ENCODE data around the gene LRRC71. TPM values are rescaled to one million over a fixed set of nuclear protein-coding genes. Genes with fewer than 3 reads are reported as not detected.

Gene LRRC71
- total and polyA plus RNA-seq, 7 donors, result 0.07 TPM; not detected in 6

DNA sequence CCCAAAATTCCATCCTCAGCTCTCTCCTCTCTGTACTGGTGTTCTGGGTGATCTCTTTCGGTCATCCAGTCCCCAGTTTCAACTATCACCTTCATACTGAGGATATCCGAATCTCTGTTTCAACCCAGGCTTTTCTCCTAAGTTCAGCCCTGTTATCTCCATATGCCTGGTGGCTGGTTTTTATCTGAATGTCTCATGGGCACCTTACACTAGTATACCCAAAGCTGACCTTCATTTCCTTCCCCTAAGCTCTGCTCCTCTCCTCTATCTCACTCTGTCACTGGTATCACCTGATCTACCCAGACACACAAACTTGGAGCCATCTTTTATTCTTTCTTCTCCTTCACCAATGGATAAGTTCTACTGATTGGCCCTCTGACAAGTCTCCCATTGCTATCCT is 53.0 kb downstream of the LRRC71 start:
- intact Hi-C loops (cut with DNase I), result no loop called here
- TF ChIP-seq, protein P1, sequence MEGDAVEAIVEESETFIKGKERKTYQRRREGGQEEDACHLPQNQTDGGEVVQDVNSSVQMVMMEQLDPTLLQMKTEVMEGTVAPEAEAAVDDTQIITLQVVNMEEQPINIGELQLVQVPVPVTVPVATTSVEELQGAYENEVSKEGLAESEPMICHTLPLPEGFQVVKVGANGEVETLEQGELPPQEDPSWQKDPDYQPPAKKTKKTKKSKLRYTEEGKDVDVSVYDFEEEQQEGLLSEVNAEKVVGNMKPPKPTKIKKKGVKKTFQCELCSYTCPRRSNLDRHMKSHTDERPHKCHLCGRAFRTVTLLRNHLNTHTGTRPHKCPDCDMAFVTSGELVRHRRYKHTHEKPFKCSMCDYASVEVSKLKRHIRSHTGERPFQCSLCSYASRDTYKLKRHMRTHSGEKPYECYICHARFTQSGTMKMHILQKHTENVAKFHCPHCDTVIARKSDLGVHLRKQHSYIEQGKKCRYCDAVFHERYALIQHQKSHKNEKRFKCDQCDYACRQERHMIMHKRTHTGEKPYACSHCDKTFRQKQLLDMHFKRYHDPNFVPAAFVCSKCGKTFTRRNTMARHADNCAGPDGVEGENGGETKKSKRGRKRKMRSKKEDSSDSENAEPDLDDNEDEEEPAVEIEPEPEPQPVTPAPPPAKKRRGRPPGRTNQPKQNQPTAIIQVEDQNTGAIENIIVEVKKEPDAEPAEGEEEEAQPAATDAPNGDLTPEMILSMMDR (IDR thresholded peaks at IDR 0.05), result no peak
- TF ChIP-seq POLR2A (IDR thresholded peaks at IDR 0.05) (no peak), EP300 (IDR thresholded peaks at IDR 0.05) (no peak), POLR2AphosphoS5 (IDR thresholded peaks at IDR 0.05) (no peak)
- Histone ChIP-seq H3K4me1 (no peaks in the 10 kb centered on the region), H3K27me3 (no peaks in the 10 kb centered on the region), H3K9me3 (no peaks in the 10 kb centered on the region), H3K36me3 (peaks cover 5 to 98% (median 42%) of the 10 kb centered on the region in 4 donors), H3K27ac (no peak overlapping the region), H3K4me3 (no peak overlapping the region)
- WGBS, 2 donors, result 93 to 94% methylated on average over 2 of the region's 2 CpGs
- DNase-seq, result no peak

DNA sequence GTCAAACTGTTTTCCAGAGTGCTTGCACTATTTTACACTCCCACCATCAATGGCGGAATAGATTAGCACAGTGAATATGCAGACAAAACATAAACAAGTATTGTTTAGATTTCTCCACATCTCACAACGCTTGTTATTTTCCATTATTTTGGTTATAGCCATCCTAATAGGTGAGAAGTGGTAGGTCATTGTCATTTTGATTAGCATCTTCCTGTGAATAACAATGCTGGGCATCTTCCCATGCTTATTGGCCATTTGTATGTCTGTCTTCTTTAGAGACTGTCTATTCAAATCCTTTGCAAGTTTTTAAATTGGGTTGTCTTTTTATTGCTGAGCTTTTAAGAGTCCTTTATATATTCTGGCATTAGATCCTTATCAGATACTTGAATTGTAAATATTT is 54.7 kb downstream of the LRRC71 start:
- intact Hi-C loops (cut with DNase I), result no loop called here
- H3K27ac ChIP-seq, result no peak overlapping the region
- WGBS, 2 donors, result 80 to 88% methylated on average over 2 of the region's 2 CpGs

DNA sequence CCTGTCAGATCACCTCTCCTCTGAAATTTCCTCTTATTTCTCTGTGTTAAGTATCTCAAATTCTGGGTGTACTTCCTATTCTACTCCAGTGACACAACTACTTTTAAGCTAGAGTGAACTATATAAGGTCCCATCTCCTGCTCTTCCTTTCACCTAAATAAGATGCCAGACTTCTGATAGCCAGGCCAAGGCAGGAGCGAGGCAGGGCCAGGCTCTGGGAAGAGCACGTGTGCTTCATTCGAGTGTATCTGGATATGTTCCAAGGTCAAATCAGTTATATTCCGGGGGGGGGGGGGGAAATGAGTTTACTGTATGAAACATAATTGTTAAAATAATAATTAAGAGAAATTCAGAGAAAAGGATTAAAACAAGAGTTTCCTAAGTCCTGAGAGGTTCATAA is 60.1 kb downstream of the LRRC71 start:
- DNase-seq, result no peak
- TF ChIP-seq POLR2AphosphoS5 (IDR thresholded peaks at IDR 0.05) (no peak), POLR2A (IDR thresholded peaks at IDR 0.05) (no peak), EP300 (IDR thresholded peaks at IDR 0.05) (no peak)
- TF ChIP-seq, protein P1 (IDR thresholded peaks at IDR 0.05), result no peak
- Histone ChIP-seq H3K36me3 (peaks cover 16 to 92% (median 44%) of the 10 kb centered on the region in 4 donors), H3K4me3 (no peak overlapping the region), H3K9me3 (no peaks in the 10 kb centered on the region), H3K27me3 (no peaks in the 10 kb centered on the region), H3K27ac (no peak overlapping the region), H3K4me1 (no peaks in the 10 kb centered on the region)
- intact Hi-C loops (cut with DNase I), result loop anchor here (10.0 kb wide), 1 partner anchor 174 kb away; no protein-coding TSS in a partner anchor
- 28 to 68% methylated on average over 4 of the region's 4 CpGs for WGBS, 2 donors

More for the DNA sequence above, 54.7 kb downstream of the LRRC71 start:
- peaks cover 5 to 98% (median 38%) of the 10 kb centered on the region in 4 donors for H3K36me3 ChIP-seq
- no peak overlapping the region for H3K4me3 ChIP-seq
- no peak for DNase-seq
- H3K27me3 ChIP-seq, result no peaks in the 10 kb centered on the region
- no peak for TF ChIP-seq POLR2AphosphoS5 (IDR thresholded peaks at IDR 0.05)
- TF ChIP-seq EP300 (IDR thresholded peaks at IDR 0.05), result no peak
- no peak for TF ChIP-seq POLR2A (IDR thresholded peaks at IDR 0.05)
- TF ChIP-seq, protein P1 (IDR thresholded peaks at IDR 0.05), result no peak
- no peaks in the 10 kb centered on the region for H3K9me3 ChIP-seq
- no peaks in the 10 kb centered on the region for H3K4me1 ChIP-seq

Small RNA genes within 50 kb of the gene (small RNA-seq; reads per million reads assigned to genes)
- gene MIR765, result 0 to 0.51 (median 0) reads per million in 3 donors

Other genes starting within 250 kb of the LRRC71 start
- gene NES, start 243.2 kb upstream of the LRRC71 start, total RNA-seq, result 10 to 100 TPM in 2 of 4 donors, 1 to 10 TPM in 2; 7.1 to 21.0 (median 10.4) TPM
- gene NES, start 243.2 kb upstream of the LRRC71 start, polyA plus RNA-seq, result 1 to 10 TPM in 2 of 3 donors, under 1 TPM in 1; 0.60 to 6.9 (median 1.8) TPM
- 1 to 10 TPM; 3.1 to 7.8 (median 5.4) TPM for gene CRABP2, start 215.0 kb upstream of the LRRC71 start, total RNA-seq
- 1 to 10 TPM in 1 of 3 donors, not detected in 2; 4.9 TPM for gene CRABP2, start 215.0 kb upstream of the LRRC71 start, polyA plus RNA-seq
- 10 to 100 TPM; 11.8 to 21.6 (median 13.7) TPM for gene METTL25B, start 192.2 kb upstream of the LRRC71 start, total RNA-seq
- 10 to 100 TPM; 19.0 to 33.1 (median 22.8) TPM for gene METTL25B, start 192.2 kb upstream of the LRRC71 start, polyA plus RNA-seq
- gene ISG20L2, start 191.9 kb upstream of the LRRC71 start, total RNA-seq, result 10 to 100 TPM; 13.6 to 17.6 (median 16.7) TPM
- gene ISG20L2, start 191.9 kb upstream of the LRRC71 start, polyA plus RNA-seq, result 10 to 100 TPM; 12.0 to 23.4 (median 17.1) TPM
- 10 to 100 TPM; 53.0 to 68.5 (median 59.7) TPM for gene MRPL24, start 179.5 kb upstream of the LRRC71 start, total RNA-seq
- 10 to 100 TPM; 72.7 to 81.1 (median 81.0) TPM for gene MRPL24, start 179.5 kb upstream of the LRRC71 start, polyA plus RNA-seq
- 100 to 1,000 TPM; 108 to 128 (median 116) TPM for gene HDGF, start 169.0 kb upstream of the LRRC71 start, total RNA-seq
- 100 to 1,000 TPM; 156 to 297 (median 202) TPM for gene HDGF, start 169.0 kb upstream of the LRRC71 start, polyA plus RNA-seq
- 10 to 100 TPM; 27.5 to 34.1 (median 32.4) TPM for gene PRCC, start 153.1 kb upstream of the LRRC71 start, total RNA-seq
- gene PRCC, start 153.1 kb upstream of the LRRC71 start, polyA plus RNA-seq, result 10 to 100 TPM; 42.0 to 49.7 (median 48.3) TPM
- gene SH2D2A, start 103.8 kb upstream of the LRRC71 start, total RNA-seq, result 1 to 10 TPM; 1.5 to 8.2 (median 4.3) TPM
- 1 to 10 TPM in 2 of 3 donors, under 1 TPM in 1; 0.69 to 7.9 (median 1.2) TPM for gene SH2D2A, start 103.8 kb upstream of the LRRC71 start, polyA plus RNA-seq
- gene INSRR, start 61.5 kb upstream of the LRRC71 start, total RNA-seq, result not detected
- under 1 TPM in 1 of 3 donors, not detected in 2; 0.06 TPM for gene INSRR, start 61.5 kb upstream of the LRRC71 start, polyA plus RNA-seq
- 1 to 10 TPM; 1.5 to 4.9 (median 3.6) TPM for gene NTRK1, start 59.8 kb upstream of the LRRC71 start, total RNA-seq
- gene NTRK1, start 59.8 kb upstream of the LRRC71 start, polyA plus RNA-seq, result under 1 TPM in 2 of 3 donors, not detected in 1; 0.42 to 0.60 TPM
- 1 to 10 TPM; 3.6 to 8.3 (median 5.6) TPM for gene PEAR1, start 26.9 kb upstream of the LRRC71 start, total RNA-seq
- 1 to 10 TPM in 1 of 3 donors, under 1 TPM in 2; under 0.01 to 3.8 (median 0.69) TPM for gene PEAR1, start 26.9 kb upstream of the LRRC71 start, polyA plus RNA-seq
- 10 to 100 TPM; 27.5 to 46.8 (median 33.6) TPM for gene ARHGEF11, start 125.1 kb downstream of the LRRC71 start, total RNA-seq
- gene ARHGEF11, start 125.1 kb downstream of the LRRC71 start, polyA plus RNA-seq, result 10 to 100 TPM; 14.8 to 26.9 (median 16.8) TPM
- not detected for gene ETV3L, start 179.2 kb downstream of the LRRC71 start, total RNA-seq
- under 1 TPM in 1 of 3 donors, not detected in 2; 0.03 TPM for gene ETV3L, start 179.2 kb downstream of the LRRC71 start, polyA plus RNA-seq
- gene ETV3, start 217.8 kb downstream of the LRRC71 start, total RNA-seq, result 10 to 100 TPM; 14.1 to 20.2 (median 17.6) TPM
- gene ETV3, start 217.8 kb downstream of the LRRC71 start, polyA plus RNA-seq, result 10 to 100 TPM in 1 of 3 donors, 1 to 10 TPM in 2; 6.6 to 12.4 (median 9.0) TPM